Activated naive CD4-positive, alpha-beta T cell treated with Interleukin-2 at 50 U/mL for 16 hours (primary cell): ENCODE results near the gene PIGS.
"Not testable (repeated sequence)": the region's sequence is repeated elsewhere in the genome, so short reads cannot be mapped to it uniquely, and the experiment has no call there.

Experiments
- DNase-seq: peaks from one replicate; pipeline ENCODE4 v3.0.0-alpha.2; 2020

PIGS gene

GRCh38 chr17:28528327-28529012 lies 42.9 kb downstream of the PIGS start:
- no peak for DNase-seq

- DNase-seq = no peak
These were observed 43.5 kb downstream of the PIGS start for GRCh38 chr17:28527859-28528258.

DNA sequence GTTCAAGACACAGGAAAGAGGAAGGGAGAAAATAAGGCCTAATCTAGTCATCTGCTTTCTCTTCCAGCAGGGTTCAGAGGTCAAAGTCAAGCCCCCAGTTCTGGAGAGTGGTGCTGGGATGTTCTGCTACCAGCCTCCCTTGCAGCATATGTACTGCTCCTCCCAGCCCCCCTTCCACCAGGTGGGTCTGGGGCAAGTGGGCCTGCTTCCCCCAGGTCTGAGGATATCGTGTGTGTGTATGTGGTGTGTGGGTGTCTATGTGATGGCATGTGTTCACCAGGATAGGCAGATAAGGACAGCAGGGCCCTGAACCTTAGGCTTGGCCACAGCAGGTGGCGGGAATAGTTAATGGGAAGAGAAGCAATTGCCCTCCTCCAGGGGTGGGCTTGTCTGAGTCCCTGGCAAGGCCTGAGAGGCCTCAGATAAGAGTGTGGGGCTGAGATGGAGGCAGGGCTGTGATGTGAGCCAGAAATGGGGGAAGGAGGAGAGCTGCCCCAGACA lies 44.1 kb downstream of the PIGS start:
- DNase-seq = no peak

DNA sequence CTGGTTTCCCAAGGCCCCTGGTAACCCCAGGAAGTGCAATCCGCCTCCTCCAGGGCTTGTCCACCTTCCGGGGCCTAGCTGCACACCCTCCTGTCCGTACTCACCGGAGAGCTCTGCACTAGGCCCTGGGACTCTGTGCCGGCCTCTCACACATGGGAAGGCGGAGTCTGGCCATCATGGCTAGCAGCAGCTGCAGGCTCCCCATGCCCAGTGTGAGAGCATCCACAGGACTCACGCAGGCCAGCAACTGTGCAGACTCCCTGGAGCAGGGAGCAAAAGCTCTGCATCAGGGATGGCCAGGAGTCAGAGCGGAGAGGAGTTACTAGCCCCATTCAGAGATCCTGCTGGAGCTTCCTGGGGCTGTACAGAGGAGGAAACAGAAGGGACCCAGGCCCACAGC lies 44.9 kb downstream of the PIGS start:
- DNase-seq = no peak

DNA sequence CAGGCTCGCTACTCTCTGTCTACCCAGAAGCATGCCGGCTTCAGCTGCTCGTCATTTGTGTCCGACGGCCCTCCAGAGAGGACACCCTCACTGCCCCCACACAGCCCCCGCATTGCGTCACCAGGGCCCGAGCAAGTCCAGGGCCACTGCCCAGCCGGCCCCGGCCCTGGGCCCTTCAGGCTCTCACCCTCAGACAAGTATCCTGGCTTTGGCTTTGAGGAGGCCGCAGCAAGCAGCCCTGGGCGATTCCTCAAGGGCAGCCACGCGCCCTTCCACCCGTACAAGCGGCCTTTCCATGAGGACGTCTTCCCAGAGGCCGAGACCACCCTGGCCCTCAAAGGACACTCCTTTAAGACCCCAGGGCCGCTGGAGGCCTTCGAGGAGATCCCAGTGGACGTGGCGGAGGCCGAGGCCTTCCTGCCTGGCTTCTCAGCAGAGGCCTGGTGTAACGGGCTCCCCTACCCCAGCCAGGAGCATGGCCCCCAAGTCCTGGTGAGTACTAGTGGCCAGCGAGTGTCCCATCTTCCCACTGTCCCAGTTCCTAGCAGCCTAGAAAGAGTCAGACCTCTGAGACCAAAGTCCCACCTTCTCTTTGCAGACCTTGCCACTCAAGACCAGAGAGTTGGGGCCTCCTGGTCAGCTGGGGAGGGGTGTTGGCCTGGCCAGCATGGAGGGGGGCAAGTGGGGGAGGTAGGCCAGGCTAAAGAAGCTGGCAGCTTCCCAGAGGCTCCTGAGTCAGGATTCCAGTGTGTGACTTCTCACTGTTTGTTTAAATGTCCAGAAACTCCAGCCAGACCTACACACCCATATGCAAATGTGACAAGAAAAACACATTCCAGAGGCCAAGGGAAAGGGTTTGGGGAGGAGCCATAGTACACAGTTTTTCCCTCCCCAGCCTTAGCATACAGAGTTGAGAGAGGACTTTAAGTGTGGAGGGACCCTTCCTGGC lies 46.6 kb downstream of the PIGS start:
- DNase-seq = no peak

DNA sequence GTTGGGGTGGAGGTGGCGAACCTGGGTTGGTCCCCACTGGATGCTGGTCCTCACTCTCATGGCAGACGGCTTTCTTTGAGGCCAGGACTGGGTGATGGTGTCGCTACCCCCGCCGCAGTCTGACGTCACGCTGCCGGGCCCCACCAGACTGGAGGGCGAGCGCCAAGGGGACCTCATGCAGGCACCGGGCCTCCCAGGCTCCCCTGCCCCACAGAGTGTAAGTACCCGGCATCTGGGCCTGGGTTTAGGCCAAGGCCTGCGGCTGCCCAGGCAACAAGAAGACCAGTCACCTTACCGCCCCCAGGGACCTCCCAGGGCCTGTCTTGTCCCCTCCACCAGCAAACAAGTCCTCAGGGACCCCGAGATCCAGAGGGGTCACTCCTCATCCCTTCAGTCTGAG lies 47.4 kb downstream of the PIGS start:
- DNase-seq = no peak

DNA sequence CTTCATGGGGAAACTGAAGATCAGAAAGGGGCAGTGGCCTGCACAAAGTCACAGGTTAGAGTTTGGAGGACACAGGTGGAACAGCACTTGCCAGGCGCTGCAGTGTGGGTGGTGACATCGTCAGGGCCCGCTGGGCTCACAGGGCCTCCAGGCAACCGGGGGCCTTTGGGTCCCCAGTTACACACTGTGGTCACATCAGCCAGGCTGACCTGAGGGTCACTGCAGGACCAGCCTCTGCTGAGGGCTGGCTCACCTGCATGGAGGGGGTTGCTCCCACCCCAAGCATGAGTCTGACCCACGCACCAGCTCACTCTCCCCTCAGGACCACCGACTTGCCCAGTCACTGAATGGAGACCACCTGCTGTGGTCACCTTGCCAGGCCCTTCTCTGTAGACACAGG lies 48.1 kb downstream of the PIGS start:
- no peak for DNase-seq

DNA sequence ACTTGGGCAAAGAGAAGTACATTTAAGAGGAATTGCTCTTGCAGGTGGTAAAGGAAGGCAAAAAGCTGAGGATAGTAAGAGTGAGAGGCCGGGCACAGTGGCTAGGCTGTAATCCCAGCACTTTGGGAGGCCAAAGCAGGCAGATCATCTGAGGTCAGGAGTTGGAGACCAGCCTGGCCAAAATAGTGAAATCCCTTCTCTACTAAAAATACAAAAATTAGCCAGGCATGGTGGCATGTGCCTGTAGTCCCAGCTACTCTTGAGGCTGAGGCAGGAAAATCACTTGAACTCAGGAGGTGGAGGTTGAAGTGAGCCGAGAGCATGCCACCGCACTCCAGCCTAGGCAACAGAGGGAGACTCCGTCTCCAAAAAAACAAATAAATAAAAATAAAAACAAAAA lies 49.0 kb downstream of the PIGS start:
- not testable (repeated sequence) for DNase-seq

- DNase-seq = no peak
These were observed 49.8 kb downstream of the PIGS start for GRCh38 chr17:28521311-28522085.

GRCh38 chr17:28520687-28521086 lies 50.6 kb downstream of the PIGS start:
- DNase-seq = no peak

GRCh38 chr17:28519236-28519635 lies 52.1 kb downstream of the PIGS start:
- DNase-seq = no peak

DNA sequence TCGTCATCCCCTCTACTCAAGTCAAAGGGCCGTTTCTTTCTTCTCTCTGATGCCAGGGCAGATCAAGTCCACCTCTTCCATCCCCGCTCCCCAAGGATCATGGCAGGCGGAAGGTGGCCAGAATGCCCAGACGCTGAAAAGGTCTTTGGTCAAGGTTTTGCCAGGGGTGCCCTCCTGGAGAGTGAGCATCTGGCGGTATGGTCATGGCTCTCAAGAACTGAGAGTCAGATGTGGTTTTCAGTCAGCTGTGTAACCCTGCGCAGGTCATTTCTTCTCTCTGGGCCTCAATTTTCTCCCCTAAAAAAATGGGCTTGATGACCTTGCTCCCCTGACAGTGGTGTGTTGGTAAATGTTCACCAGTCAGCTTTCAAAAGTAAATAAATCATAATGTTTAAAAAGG lies 52.7 kb downstream of the PIGS start:
- no peak for DNase-seq

DNA sequence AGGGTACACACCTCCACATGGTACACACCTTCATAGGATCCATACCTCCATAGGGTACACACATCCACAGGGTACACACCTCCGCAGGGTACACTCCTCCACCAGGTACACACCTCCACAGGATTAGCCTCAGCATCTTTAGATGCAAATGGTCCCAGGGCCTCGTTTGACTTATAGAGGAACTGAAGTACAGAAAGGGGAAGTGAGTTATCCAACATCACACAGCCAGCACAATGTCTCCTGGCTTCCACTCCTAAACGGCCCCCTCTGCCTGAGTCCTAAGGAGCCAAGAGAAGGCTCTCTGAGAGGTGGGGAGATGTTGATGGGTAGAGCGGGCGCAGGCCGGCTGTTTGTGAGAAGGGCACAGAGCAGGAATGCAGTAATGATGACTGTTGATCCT lies 53.2 kb downstream of the PIGS start:
- no peak for DNase-seq

DNA sequence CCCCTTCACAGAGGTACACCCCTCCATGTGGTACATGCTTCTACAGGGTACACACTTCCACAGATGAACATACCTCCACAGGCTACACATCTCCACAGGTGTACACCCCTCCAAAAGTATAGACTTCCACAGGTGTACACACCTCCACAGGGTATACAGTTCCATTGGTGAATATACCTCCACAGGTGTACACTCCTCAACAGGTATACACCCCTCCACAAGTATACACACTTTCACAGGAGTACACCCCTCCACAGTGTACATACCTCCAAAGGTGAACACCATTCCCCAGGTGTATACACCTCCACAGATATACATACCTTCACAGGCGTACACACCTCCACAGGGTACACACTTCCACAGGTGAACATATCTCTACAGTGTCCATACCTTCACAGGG lies 55.8 kb downstream of the PIGS start:
- DNase-seq = no peak

- DNase-seq = no peak
These were observed 56.7 kb downstream of the PIGS start for GRCh38 chr17:28514561-28515002.

DNA sequence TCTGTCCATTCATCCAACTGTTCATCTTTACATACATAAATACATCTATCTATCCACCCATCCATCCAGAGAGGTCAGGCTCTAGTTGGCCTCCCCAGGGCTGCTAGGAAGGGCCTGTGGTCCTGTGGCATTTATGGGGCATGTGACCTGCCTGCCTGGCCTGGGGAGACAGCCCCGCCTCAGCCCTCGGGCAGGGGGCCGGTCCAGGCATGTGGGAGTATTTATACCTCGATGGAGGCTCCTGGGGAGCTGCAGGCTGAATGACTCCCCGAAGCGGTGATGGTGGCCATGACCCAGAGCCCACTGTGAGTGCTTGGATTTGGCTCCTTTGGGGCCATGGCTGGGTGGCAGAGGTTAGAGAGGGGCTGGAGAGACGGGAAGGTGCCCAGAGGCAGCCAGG lies 57.8 kb downstream of the PIGS start:
- no peak for DNase-seq

DNA sequence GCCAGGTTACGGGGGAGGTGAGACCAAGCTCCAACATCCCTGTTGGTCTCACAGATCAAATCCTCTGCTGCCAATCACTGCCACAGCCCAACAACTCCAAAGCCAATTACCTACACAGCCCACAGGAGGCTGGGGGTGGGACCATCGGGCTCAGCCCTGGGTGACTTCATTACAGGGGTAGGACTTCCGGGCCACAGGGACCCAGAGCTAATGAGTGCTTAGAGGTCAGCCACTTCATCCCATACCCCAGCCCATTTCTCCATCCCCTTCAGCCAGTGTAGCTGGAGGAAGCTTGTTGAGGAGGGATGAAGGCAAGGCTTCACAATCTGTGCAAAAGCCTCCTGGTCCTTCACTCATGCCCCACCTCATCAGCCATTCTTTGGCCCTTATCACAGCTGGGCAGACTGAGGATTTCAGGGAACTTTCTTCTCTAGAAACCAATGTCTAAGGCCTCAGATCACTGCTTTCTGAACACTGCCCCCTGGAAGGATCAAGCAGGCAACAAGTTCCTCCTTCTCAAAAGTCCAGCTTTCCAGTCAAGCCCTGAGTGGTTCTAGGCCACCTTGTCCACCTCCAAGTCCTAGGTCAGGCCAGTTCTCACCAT lies 59.4 kb downstream of the PIGS start:
- DNase-seq = no peak

- DNase-seq = no peak
These were observed 61.5 kb downstream of the PIGS start for GRCh38 chr17:28509789-28510188.

DNA sequence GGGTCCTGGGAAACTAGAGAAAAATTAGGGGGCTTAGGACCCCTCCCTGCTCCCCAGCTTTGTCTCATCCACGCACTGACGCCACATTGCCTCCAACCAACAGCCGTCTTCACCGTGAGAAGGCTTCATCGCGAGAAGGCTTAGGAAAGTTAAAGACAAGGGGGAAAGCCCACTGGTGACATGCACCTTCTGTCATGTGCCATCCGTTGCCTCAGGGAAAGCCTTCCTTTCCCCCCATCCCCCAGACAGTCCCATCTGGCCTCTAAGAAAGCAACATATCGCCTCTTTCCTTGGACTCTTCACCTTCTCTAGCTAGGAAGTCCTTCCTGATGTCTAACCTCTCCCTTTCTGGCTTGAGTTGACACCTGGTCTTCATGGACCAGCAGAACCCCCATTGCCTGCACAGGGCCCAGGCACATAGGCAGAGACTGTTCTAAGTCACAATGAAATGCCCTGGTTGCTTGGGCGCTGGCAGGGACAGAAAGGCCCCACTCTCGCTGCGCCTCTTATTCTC lies 63.1 kb downstream of the PIGS start:
- no peak for DNase-seq

GRCh38 chr17:28507567-28508203 lies 63.6 kb downstream of the PIGS start:
- DNase-seq = no peak

DNA sequence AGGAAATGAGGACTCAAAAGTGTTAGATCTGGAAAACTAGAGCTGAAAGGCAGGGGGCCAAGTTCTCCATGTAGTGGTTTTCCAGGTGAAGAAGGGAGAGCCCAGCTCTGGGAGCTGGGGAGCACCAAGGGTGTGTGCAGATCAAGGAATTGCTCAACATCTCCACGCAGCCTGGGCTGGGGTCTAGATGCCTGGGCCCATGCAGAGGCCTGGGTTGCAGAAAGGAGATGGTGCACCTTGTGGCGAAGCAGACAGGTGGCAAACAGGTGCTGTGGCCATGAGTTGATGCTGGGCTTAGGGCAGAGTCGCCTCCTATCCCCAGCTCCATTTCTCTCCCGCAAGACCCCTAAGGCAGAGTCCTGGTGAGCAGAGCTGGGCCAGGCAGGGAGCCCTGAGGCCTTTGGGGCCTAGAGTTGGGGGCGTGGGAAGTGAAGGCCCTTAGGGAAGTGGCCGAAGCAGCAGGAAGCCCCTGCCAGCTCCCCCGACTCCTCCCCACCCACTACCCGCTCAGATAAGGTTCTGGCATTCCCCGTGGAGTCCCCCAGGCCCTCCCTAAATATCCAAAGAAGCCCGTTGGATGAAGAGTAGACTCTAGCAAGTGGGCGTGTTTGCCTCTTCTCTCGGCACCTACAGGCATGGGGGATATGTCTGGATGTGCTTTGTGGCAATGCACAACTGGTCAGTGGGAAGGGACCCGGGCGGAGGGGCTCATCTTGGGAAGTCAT lies 64.4 kb downstream of the PIGS start:
- no peak for DNase-seq
